ENCODE measurements around the gene MAMDC4.

Gene MAMDC4

DNA sequence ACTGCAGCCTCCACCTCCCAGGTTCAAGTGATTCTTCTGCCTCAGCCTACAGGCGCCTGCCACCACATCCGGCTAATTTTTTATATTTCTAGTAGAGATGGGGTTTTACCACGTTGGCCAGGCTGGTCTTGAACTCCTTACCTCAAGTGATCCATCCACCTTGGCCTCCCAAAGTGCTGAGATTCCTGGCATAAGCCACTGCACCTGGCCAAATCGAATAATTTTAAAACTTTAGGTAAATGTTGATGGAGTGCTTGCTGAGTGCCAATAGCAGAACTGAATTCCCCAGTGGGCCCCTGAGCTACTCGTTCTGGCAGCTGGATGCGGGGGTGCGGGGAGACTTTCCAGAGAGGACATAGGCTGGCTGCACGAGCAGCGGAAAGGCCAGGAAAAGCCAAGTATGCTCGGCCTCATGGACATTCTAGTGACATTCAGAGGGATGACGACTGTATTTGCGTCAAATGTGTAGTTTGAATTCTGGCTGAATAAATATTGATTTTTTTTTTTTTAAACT, 51.0 kb downstream of the MAMDC4 start:
- TF ChIP-seq, protein P1, sequence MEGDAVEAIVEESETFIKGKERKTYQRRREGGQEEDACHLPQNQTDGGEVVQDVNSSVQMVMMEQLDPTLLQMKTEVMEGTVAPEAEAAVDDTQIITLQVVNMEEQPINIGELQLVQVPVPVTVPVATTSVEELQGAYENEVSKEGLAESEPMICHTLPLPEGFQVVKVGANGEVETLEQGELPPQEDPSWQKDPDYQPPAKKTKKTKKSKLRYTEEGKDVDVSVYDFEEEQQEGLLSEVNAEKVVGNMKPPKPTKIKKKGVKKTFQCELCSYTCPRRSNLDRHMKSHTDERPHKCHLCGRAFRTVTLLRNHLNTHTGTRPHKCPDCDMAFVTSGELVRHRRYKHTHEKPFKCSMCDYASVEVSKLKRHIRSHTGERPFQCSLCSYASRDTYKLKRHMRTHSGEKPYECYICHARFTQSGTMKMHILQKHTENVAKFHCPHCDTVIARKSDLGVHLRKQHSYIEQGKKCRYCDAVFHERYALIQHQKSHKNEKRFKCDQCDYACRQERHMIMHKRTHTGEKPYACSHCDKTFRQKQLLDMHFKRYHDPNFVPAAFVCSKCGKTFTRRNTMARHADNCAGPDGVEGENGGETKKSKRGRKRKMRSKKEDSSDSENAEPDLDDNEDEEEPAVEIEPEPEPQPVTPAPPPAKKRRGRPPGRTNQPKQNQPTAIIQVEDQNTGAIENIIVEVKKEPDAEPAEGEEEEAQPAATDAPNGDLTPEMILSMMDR (IDR thresholded peaks at IDR 0.05; ENCODE audit: borderline replicate concordance, control extremely low read depth, extremely low read depth, insufficient read depth, missing control alignments) = no peak
- in situ Hi-C loops (cut with MboI; ENCODE audit: low sequenced_read_pairs, unreplicated experiment) = no loop called here

GRCh38 chr9:136906266-136906665, 54.1 kb downstream of the MAMDC4 start:
- TF ChIP-seq, protein P1 (IDR thresholded peaks at IDR 0.05; ENCODE audit: borderline replicate concordance, control extremely low read depth, extremely low read depth, insufficient read depth, missing control alignments) = no peak
- in situ Hi-C loops (cut with MboI; ENCODE audit: low sequenced_read_pairs, unreplicated experiment) = no loop called here
- no peak for DNase-seq (ENCODE audit: low spot score)

More for the DNA sequence above, 51.0 kb downstream of the MAMDC4 start:
- DNase-seq (ENCODE audit: low spot score) = no peak

GRCh38 chr9:136907011-136907914, 55.1 kb downstream of the MAMDC4 start:
- no peak for DNase-seq (ENCODE audit: low spot score)
- TF ChIP-seq, protein P1 (IDR thresholded peaks at IDR 0.05; ENCODE audit: borderline replicate concordance, control extremely low read depth, extremely low read depth, insufficient read depth, missing control alignments) = no peak
- in situ Hi-C loops (cut with MboI; ENCODE audit: low sequenced_read_pairs, unreplicated experiment) = no loop called here

Measured in GM13976 (cell line).